Stimulated activated CD8-positive, alpha-beta memory T cell treated with anti-CD3 and anti-CD28 coated beads, Interleukin-15, amount 100 ng/mL, for 4 hours (primary cell): Measurements from ENCODE around the gene CARNS1.

Experiments used
- DNase-seq, 2 donors: peaks; one replicate each; pipeline ENCODE4 v3.0.0-alpha.2; 2020; ENCODE audit warnings: low read depth in 2 of 2

CARNS1 gene, protein sequence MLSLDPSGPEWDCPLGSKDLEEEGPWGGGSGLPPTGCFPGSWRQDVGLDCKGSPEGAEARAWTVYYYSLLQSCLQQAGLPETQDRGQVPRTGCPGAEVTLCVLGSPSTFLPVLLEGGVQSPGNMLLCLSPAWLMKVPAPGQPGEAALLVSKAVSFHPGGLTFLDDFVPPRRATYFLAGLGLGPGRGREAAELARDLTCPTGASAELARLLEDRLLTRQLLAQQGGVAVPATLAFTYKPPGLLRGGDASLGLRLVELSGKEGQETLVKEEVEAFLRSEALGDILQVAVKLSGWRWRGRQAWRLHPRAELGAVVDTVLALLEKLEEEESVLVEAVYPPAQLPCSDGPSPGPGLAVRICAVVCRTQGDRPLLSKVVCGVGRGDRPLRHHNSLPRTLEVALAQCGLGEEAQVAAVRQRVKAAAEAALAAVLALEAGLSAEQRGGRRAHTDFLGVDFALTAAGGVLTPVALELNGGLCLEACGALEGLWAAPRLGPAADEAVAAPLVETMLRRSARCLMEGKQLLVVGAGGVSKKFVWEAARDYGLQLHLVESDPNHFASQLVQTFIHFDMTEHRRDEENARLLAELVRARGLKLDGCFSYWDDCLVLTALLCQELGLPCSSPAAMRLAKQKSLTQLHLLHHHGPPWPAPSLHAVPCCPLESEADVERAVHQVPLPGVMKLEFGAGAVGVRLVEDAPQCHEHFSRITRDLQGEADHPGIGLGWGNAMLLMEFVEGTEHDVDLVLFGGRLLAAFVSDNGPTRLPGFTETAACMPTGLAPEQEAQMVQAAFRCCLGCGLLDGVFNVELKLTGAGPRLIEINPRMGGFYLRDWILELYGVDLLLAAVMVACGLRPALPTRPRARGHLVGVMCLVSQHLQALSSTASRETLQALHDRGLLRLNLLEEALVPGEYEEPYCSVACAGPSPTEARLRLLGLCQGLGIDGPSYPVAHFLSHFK

DNA sequence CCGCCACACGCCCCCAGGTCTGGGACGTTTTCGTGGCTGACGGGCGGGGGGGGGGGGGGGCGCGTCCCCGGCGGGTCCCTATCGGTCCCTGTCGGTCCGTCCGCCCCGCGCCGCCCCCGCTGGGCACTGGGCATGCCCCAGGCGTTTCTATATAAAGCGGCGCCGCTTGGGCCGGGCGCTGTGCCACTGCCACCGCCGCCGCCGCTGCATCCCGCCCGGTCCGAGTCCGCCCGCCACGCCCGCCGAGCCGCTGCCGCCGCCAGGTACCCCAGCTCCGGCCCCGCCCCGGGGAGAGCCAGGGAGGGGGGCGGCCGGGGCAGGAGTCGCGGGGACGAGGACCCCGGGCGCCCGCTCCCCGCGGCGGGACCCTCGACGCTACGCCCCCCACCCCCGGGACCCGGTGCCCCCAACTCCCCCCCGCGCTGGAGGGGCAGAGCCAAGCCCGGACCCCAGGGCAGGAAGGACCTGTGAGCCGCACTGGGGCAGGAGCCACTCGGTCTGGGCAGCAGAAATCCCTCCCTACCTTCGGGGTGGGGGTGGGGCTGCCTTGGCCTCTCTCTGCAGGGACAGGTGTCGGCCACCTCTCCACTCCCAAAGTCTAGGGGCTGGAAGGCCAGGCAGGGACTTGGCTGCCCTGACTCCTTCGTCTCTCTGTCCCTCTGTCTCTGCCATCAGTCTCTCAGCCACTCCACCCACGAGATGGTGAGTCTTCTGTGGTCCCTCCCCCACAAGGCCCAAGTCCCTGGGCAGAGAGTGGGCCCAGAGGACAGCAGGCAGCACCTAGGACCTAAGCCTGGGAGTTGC is at the start of gene CARNS1:
TSS of gene CARNS1 (plus strand) at position 178 of the 804 bp plus-strand sequence. CDS start at position 700, 522 bp downstream.
- DNase-seq: no peak

GRCh38 chr11:67365736-67366444 is 49.6 kb upstream of the CARNS1 start:
- no peak for DNase-seq

DNA sequence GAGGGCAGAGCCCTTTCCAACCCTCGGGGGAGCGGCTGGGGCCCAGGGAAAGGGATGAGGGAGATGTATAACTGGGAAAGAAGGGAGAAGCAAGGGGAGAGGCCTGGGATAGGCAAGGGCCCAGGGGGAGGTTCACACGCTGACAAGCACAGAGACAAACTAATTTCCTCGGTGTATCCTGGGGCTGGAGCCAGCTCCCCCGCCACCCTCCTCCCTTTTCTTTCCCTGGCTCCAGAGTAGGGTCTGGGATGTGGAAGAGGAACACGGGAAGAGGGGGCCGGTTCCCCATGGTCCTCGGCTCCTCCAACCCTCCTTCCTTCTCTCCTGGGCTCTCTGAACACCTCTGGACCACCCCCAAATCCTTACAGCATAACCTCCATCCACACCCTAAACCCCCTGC is 48.9 kb upstream of the CARNS1 start:
- DNase-seq: no peak

DNA sequence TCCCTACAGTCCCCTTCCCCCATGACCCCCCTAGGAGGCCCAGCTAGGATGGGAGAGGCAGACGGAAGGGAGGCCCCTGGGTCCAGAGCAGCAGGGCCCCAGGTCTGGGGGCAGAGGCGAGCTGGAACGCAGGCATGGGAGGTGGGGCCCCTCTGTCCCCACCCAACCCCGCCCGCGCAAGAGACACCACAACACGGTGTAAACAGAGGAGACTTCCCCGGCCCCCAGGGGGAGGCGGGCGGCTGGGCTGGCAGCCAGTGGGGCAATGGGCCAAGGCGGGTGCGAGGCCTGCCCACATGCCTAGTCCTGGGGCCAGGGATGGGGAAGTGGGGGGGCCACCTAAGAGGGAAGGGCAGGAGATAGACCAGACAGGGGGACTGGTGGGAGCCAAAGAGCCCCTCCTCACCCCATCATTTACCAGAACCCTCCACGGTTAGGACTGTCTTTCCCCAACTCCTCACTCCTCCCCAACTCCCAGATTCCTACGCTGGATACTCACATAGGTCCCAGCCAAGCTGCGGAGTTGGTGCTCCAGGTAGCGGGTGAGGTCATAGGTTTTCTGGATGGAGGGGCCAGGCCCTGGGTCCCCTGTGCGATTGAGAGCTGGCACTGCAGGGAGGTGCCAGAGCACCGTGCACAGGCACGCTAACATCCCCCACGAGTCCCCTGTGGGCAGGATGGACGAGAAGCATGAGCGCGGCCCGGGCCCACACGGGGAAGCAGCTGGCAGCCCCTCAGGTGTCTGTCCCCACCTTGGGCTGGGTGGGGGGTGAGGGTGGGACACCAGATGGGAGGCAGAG is 48.3 kb upstream of the CARNS1 start:
- no peak for DNase-seq

GRCh38 chr11:67367761-67368227 is 47.7 kb upstream of the CARNS1 start:
- no peak for DNase-seq

GRCh38 chr11:67368621-67369020 is 46.9 kb upstream of the CARNS1 start:
- DNase-seq: no peak

- no peak for DNase-seq
These were observed 46.2 kb upstream of the CARNS1 start for GRCh38 chr11:67369275-67369674.

- DNase-seq: no peak
These were observed 45.6 kb upstream of the CARNS1 start for GRCh38 chr11:67369801-67370284.

GRCh38 chr11:67370351-67371076 is 45.0 kb upstream of the CARNS1 start:
- no peak for DNase-seq

GRCh38 chr11:67371189-67371910 is 44.1 kb upstream of the CARNS1 start:
- DNase-seq: no peak

GRCh38 chr11:67371911-67372320 is 43.6 kb upstream of the CARNS1 start:
- DNase-seq: no peak

- no peak for DNase-seq
These were observed 43.0 kb upstream of the CARNS1 start for GRCh38 chr11:67372321-67372992.

DNA sequence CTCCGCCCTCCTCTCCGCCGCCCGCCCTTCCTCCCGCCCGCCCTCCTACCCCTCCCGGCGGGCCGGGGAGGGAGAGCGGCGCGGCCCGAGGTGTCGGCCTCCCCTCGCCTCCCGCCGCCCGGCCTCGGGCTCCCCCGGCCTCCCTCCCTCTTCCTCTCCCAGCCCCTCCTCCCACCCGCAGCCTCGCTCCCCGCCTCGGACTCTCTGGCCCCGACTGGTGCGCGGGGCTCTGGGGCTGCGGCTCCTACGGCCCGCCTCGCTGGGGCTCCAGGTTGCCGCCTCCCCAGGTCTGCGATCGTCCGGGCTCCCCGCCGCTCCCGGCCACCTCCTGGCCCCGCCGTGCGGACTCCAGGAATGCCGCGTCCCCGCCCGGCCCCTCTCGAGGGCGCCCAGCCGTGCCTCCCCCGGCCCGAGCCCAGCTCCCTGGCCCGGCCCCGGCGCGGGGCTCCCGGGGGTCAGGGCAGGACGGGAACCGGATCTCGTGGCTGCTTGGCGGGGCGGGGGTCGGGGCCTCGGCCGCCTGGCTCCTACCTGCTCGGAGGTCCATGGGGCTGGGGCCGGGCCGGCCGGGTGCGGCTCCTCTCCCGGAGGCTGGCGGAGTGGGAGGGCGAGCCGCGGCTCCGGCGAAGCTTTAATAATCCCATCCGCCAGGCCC is 42.4 kb upstream of the CARNS1 start, which contains the start of gene CLCF1:
TSS of gene CLCF1 (minus strand) at position 606 of the 655 bp plus-strand sequence. CDS start at position 547, 59 bp downstream.
- DNase-seq: no peak

DNA sequence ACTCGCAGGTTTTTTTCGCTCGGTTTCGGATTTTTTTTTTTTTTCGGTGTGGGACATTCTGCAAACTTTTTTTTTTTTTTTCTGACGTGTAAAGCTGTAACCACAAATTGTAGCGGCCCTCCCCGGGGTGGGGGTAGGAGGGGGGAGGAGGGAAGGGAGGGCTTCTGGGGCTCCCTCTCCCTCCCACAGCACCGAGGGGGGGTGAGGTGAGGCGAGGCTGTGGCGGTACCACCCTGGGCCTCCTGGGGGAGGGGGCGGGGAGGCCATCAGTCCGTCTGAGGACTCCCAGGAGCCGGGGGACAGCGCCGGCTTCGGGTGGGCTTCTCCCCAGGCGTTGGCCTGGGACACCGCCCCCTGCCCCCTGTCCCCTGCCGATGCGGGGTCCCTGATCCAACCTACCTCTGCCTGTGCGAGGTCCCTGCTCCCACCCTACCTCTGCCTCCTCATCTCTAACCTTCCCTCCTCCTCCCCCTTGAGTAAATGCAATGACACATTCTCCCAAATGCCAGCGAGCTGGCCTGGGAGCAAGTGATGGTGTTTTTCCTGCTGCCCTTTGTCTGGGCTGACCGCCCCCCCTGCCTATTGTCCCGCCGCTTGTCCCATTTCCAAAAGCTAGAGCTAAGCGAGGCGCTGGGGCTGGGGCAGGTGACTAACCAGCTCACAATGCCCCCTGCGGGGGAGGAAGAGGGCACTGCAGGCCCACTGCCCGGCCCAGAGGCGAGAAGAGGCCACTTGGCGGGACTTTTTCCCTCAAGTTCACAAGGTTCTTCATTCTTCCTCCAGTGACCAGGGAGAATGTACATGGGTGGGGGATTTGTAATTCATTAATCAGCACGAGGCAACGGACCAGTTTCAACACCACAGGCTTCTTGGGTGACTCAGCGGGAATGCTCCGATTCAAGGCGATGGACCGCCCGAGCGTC is 41.6 kb upstream of the CARNS1 start:
- peak; percentile 64 to 68 for DNase-seq

DNA sequence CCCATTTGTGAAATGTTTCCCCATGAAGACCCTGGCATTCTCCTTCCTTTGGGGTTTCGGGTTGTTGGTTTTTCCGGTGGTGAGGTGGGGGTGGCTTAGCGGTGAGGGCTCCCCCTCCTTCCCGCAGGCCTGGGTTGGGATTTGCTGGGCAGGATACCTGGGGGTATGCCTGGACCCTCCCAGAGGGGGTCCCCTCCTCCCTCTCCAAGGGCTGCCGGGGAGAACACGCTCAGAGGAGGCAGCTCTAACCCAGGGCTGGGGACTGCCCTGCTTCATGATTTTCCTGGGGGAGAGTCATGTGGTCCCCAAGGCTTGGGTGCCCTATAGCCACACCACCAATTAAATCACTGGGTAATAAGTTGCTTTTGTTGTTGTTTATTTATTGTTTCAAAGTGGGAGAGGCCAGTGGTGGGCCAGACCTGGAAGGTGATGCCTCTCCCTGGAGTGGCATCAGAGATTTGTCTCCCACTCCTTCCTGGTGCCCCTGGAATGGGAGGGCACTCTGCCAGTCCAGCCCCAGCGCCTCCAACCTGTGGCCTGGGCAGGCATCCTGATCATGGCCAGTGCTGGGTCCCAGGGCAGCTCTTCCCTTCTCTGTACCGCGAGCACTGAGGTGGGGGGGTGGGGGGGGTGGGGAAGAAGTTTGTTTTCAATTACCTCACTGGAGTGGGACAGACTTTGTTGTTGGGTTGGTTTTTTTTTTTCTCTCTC is 40.8 kb upstream of the CARNS1 start:
- no peak for DNase-seq
